Measurements from ENCODE around the gene SNF8. TPM values are rescaled to one million over a fixed set of nuclear protein-coding genes. Genes with fewer than 3 reads are reported as not detected.

The SNF8 gene
- 100 to 1,000 TPM in 1 of 2 donors, 10 to 100 TPM in 1; 98.7 to 139 TPM for total RNA-seq

DNA sequence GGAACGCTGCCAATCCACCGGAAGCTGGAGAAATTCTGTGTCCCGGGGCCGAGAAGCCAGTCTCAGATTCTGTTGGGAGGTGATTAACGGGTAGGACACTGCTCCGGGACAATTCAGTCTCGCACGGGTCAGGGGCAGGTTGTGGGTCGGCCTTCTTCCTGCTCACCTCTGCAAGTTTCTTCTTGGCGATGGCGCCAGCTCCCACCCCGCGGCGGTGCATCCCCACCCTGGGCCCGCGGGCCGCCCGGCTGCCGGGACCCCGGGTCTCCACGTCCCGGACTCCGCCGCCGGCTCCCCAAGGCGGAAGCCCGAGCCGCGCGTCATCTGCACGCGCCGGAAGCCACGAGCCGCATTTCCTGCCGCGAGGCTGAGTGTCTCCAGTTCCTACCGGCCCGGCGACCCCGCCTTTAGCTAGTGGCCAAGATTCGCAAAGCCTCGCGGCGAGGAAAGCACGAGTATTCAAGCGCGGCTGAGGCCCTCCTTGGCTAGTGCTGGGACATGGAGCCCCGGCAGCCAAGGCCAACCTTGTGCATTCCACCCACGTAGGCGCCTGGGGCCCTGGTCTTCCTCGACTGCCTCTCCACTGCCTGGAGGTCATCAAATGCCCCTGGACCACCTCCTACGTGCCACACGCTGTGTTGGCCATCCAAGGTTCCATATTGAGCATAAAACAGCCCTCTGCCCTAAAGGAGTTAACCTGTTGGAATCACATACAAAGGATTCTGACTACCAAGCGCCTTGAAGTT lies at the start of gene SNF8:
Gene SNF8, minus strand, starts transcription at position 328 of the 746 bp plus-strand sequence. Its CDS starts 108 bp downstream, at position 220.
- TF ChIP-seq CTCF (IDR thresholded peaks at IDR 0.05), result no peak
- peak; percentile 95 for DNase-seq
- no peaks in the 10 kb centered on the region for H3K36me3 ChIP-seq
- no peaks in the 10 kb centered on the region for H3K27me3 ChIP-seq
- H3K4me3 ChIP-seq, result peak within 1 kb of the TSS; percentile 58
- no peaks in the 10 kb centered on the region for H3K4me1 ChIP-seq
- peak within 1 kb of the TSS; percentile 78 for H3K27ac ChIP-seq
- H3K9me3 ChIP-seq, result no peaks in the 10 kb centered on the region
- intact Hi-C loops (cut with DNase I), result no loop called here
- peak within 1 kb of the TSS; percentile 84 to 86 for H3K9ac ChIP-seq (ENCODE audit: low read depth in 2 of 2, low read length in 2 of 2)

DNA sequence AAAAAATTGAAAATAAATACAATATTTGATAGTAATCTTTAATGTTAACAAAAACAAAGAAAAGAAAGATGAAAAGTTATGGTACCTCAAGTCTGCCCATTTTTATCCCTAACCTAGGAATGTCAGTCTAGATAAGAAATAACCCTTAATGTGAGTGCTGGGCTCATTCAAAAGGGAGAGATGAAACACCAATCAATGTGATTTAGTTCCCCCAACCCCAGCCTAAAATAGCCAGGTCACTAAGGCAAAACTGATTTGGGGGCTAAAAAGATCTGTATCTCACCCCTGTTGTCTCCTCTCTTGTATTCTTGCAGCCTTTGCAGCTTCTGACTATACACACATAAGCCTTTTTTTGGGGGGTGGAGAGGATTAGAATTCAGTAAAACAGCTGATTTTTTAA lies 49.3 kb upstream of the SNF8 start:
- Histone ChIP-seq H3K9ac (ENCODE audit: low read depth in 2 of 2, low read length in 2 of 2) (no peak overlapping the region), H3K4me1 (peaks cover 12% of the 10 kb centered on the region), H3K27me3 (peaks cover 83% of the 10 kb centered on the region), H3K9me3 (no peaks in the 10 kb centered on the region), H3K4me3 (no peak overlapping the region), H3K36me3 (no peaks in the 10 kb centered on the region), H3K27ac (no peak overlapping the region)
- intact Hi-C loops (cut with DNase I), result no loop called here
- no peak for DNase-seq
- no peak for TF ChIP-seq CTCF (IDR thresholded peaks at IDR 0.05)

DNA sequence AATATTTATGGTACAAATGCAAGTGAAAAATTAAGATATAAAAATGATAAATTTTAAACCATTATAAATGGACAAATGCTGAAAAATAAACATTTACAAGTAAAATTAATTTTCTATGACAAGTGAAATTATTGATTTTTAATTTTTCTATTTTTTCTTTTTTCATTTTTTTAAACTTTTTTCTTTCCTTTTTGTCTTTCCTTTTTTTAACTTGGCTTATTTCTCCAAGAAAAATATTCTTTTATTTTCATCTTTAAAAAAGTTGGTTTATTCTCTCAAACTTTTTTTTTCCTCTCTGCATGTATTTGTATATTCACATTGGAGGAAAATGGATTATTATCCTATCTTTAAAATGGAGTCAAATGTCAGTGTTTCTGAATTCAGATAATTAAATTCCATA lies 48.7 kb upstream of the SNF8 start:
- intact Hi-C loops (cut with DNase I), result no loop called here
- no peak for DNase-seq
- Histone ChIP-seq H3K36me3 (no peaks in the 10 kb centered on the region), H3K4me3 (no peak overlapping the region), H3K9me3 (no peaks in the 10 kb centered on the region), H3K27me3 (peaks cover 77% of the 10 kb centered on the region), H3K4me1 (peaks cover 12% of the 10 kb centered on the region), H3K27ac (no peak overlapping the region), H3K9ac (ENCODE audit: low read depth in 2 of 2, low read length in 2 of 2) (no peak overlapping the region)
- no peak for TF ChIP-seq CTCF (IDR thresholded peaks at IDR 0.05)

DNA sequence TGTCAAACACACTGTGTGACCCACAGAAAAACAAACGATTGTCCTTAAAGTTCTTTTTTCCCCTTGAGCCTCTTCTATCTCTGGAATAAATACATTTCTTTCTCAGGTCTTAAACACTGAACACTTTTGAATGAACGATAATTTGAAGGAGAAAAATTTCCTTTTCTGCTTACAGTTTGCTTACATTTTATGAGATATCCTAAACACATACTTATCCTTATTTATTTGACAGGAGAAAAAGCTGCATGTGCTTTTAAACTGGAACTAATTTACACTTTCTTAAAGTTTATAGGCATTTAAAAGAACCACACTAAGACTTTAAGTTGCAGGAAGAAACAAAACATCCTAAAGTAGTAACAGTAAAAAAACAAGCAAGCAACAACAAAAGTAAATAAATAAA lies 47.8 kb upstream of the SNF8 start:
- Histone ChIP-seq H3K9ac (ENCODE audit: low read depth in 2 of 2, low read length in 2 of 2) (no peak overlapping the region), H3K4me1 (peaks cover 9% of the 10 kb centered on the region), H3K9me3 (no peaks in the 10 kb centered on the region), H3K4me3 (no peak overlapping the region), H3K27ac (no peak overlapping the region), H3K27me3 (peaks cover 68% of the 10 kb centered on the region), H3K36me3 (no peaks in the 10 kb centered on the region)
- intact Hi-C loops (cut with DNase I), result no loop called here
- no peak for TF ChIP-seq CTCF (IDR thresholded peaks at IDR 0.05)
- DNase-seq, result no peak

DNA sequence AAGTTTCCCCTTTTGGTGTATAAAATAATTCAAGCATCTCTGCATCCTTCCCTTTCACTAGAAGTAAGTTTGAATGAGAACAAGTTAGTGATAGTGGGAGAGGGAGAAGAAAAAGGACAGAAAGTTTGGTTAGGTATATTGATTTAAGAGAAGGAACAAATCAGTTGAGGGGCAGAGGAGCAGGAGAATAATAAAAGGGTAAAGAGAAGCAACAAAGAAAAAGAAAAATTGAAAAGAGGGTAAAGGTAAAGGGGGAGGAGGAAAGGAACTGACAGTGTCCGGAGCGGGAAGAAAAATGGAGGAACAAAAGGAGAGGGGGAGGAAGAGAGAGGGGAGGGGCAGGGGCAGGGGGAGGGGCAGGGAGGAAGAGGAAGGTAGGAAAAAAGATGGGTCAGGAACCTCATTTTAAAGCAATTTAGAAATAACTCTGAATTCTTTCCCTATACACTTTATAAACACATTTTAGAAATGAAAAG lies 46.3 kb upstream of the SNF8 start:
- H3K27ac ChIP-seq, result no peak overlapping the region
- no peak overlapping the region for H3K9ac ChIP-seq (ENCODE audit: low read depth in 2 of 2, low read length in 2 of 2)
- no peak for DNase-seq
- no peaks in the 10 kb centered on the region for H3K4me1 ChIP-seq
- H3K4me3 ChIP-seq, result no peak overlapping the region
- no peaks in the 10 kb centered on the region for H3K36me3 ChIP-seq
- H3K9me3 ChIP-seq, result no peaks in the 10 kb centered on the region
- peaks cover 55% of the 10 kb centered on the region for H3K27me3 ChIP-seq
- TF ChIP-seq CTCF (IDR thresholded peaks at IDR 0.05), result no peak
- intact Hi-C loops (cut with DNase I), result no loop called here

Measured in colonic mucosa (tissue), 4 donors.